ENCODE measurements around the gene TWIST2.
A peak's percentile ranks its signal among the peaks of the same experiment; 100 is the strongest.

TWIST2 gene

GRCh38 chr2:238906254-238906935 is 58.5 kb downstream of the TWIST2 start:
- DNase-seq (ENCODE audit: low read depth) = no peak

DNA sequence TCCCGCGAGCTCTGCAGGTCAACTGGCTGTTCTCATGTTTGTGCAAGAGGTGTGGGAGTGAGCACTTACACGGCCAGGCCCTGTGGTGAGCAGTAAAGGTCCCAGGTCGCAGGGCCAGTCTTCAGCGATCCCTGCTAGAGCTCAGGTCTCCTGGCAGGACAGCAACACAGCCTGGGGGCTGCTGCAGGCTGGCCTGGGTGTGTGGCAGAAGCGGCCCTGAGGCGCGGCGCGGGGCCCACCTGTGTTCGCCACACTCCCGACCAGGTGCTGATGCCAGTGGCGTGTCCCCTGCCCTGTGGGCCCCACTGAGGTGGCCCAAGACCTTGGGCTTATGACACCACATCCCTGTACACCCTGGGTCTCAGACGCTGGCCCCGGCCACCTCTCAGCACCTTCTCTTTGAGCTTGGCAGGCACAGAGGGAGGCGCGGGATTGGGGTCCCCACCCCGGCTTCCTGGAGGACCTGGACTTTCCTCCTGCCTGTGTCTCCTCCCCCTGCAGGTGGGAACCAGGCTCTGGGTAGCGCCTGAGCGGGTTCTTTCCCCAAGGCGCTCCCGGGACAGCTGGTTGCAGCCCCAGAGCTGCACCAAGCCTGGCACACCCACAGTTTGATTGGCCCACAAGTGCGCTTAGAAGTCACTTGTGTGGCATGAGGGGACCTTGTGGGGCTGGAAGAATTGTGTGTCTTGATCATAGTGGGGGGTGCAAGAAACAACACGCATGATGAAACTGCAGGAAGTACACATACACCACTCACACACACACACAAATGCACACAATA is 59.2 kb downstream of the TWIST2 start:
- DNase-seq (ENCODE audit: low read depth) = no peak

GRCh38 chr2:238907717-238908173 is 59.9 kb downstream of the TWIST2 start:
- no peak for DNase-seq (ENCODE audit: low read depth)

GRCh38 chr2:238908960-238909951 is 61.4 kb downstream of the TWIST2 start:
- DNase-seq (ENCODE audit: low read depth) = peak; percentile 54

GRCh38 chr2:238910751-238911351 is 63.0 kb downstream of the TWIST2 start:
- DNase-seq (ENCODE audit: low read depth) = no peak

DNA sequence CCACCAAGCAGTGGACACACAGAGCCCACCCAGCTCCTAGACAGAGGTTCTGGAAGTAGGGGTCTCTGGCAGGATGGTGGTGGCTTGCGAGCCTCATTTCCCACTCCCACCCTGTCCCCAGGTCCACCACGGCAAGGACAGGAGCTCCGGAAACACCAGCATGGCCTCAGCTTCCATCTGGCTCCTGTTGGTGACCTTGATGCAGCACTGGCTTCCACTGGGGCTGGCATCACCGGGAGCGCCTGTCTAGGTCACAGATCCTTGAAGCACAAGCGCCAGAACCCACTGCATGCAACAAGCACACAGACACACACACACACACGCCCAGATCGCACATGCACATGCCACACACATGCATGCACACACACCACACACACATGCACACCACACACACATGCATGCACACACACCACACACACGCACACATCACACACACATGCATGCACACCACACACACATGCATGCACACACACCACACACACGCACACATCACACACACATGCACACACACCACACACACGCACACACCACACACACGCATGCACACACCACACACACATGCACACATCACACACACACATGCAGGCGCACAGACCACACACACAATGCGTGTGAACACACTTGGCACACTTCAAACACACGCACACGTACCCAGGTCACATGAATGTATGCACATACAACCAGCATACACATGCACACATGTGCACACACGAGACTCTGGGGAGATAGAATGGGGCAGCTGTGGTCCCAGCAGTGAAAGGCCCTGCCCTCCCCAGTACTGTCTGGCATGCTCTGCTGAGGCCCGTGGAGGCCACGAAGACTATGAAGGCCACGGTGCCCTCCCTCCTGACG is 63.7 kb downstream of the TWIST2 start:
- no peak for DNase-seq (ENCODE audit: low read depth)

GRCh38 chr2:238912228-238912915 is 64.5 kb downstream of the TWIST2 start:
- no peak for DNase-seq (ENCODE audit: low read depth)

- no peak for DNase-seq (ENCODE audit: low read depth)
Measured at GRCh38 chr2:238912916-238913875, 65.3 kb downstream of the TWIST2 start.

DNA sequence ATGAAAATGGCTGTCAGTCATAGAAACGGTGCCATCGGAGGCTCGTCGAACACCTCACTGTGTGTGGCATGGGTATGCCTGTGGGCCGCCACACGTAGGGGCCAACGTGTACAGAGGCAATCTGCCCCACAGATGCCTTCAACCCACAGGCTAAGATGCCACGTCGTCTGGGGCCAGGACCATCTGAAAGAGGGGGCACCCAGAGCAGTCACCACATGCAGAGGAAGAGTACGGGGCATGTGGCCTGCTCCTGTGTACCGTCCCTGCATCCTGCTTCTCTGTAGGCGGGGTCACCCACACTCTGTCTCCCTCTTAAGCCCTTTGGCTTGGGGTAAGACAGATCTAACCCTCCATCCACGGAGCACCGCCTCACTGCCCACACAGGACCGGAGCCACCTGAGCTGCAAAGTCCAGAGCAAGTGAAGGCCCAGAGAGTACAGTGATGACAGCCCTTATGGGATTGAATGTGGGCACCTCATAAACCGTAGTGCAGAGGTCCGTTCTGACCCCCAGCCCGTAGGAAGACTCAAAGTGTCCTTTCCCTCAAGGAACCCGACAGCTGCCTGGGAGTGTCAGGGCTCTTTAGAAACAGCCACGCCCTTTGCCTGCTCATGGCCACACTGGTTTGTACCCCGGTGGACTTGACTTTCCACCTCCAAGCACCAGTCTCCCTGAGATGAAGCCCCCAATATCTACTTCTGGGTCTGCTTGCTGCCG is 66.2 kb downstream of the TWIST2 start:
- no peak for DNase-seq (ENCODE audit: low read depth)

- DNase-seq (ENCODE audit: low read depth) = peak; percentile 71
Measured at GRCh38 chr2:238914648-238915015, 66.7 kb downstream of the TWIST2 start.

DNA sequence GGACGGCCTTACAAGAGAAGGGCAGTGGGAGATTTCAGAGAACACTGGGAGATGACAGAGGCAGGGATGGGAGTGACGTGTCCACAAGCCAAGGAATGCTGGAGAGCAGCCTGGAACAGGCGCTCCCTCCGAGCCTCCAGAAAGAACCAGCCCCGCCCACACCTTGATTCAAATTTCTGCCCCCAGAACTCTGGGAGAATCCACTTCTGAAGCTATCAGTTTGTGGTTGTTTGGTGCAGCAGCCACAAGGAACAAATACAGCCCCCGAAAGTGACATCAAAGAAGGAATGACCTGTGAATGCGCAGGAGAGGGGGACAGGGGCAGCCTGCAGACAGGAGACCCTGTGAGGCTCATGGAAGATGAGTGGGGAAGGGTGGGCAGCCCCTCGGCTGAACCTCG is 67.3 kb downstream of the TWIST2 start:
- DNase-seq (ENCODE audit: low read depth) = no peak

GRCh38 chr2:238915596-238915995 is 67.7 kb downstream of the TWIST2 start:
- no peak for DNase-seq (ENCODE audit: low read depth)

DNA sequence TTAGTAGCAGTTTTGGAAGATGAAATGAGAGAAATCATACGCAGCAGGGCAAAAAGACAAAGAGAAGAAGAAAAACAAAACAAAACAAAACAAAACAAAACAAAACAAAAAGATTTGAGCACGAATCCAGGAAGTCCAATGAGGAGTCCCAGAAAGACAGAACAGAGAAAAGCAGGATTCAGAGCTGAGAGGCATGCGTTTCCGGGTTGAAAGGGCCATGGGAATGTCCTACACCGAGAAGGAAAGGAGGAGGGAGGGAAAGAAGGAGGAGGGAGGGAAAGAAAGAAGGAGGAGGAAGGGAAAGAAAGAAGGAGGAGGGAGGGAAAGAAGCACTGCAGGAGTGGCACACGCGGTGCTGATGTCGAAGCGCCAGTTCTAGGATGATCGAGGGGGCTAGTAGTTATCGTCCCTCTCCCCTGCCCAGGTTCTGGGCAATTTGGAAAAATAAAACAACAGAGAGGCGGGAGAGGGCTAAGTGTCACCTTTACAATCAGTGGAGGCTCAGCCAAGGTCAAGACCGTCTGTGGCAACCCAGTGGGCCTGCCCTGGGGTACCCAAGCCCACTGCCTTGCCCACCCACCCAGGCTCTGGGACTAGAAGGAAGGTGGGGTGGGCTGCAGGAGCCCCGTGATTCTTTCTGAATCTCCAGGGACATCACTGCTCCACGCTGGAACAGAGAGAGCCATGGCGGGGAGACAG is 68.4 kb downstream of the TWIST2 start:
- no peak for DNase-seq (ENCODE audit: low read depth)

DNA sequence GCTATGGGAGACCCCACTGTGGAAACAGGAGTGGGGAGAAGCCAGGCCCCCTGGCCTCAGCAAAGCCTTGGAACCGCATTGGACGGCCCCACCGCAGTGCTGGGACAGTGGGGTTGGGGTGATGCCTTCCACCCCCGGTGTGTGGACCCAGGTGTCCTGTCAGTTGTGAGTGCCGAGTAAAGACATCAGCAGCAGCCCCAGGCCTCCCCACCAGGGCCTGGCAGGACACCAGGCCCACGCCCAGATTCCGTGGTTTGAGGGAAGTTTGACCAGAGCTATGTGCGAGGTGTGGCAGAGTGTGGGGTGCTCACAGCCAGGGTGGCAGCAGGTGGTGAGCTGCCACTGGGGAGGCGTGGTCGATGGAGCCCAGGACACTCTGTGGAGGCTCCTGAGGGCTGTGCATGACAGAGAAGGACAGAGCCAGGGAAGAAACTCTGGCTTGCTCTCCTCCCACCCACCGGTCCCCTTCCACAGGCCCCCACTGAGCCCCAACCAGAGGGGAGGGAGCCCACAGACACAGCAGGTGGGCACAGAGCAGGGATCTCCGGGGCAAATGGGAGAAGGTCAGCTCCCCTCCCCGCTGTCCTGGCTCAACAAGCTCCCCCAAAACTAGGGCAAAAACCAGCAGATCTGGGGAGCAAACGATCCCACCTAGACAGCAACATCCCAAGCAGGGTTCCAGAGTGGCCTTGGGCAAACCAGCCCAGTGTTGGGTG is 69.1 kb downstream of the TWIST2 start:
- DNase-seq (ENCODE audit: low read depth) = no peak

- no peak for DNase-seq (ENCODE audit: low read depth)
Measured at GRCh38 chr2:238919307-238919706, 71.4 kb downstream of the TWIST2 start.

DNA sequence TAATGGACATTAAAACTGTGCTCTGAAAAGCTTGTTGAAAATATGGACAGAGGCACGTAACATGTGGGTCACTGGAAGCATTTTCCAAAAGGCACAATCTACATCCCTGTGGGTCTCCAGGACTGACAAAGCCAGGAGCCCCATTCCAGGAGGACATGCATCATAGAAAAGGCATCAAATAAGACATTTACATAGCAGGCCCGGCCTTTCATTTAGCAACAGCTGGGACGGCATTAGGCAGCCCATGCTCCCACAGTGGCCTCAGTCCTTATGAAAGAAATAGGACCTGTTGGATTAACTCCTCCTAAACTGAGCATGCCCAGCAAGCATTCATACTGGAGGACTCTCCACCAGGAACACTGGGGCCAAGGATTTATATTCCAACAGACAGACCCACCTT is 72.2 kb downstream of the TWIST2 start:
- DNase-seq (ENCODE audit: low read depth) = no peak

- DNase-seq (ENCODE audit: low read depth) = no peak
Measured at GRCh38 chr2:238920601-238921001, 72.7 kb downstream of the TWIST2 start.
